PC-9 (cell line): ENCODE data around the gene MMP24. TPM values are rescaled to one million over a fixed set of nuclear protein-coding genes. Genes with fewer than 3 reads are reported as not detected.
A peak's percentile ranks its signal among the peaks of the same experiment; 100 is the strongest.
"Not testable (repeated sequence)": the region's sequence is repeated elsewhere in the genome, so short reads cannot be mapped to it uniquely, and the experiment has no call there.

Experiments
- BruUV-seq: library from RNA; stranded (reverse); fragments of 400-500 nt; replicated peaks from 2 replicates; lab custom pipeline; 2021; lab: Mats Ljungman, UMichigan
- CTCF ChIA-PET: fragments of 300-600 bp; sonication (Branson Sonifier 250); formaldehyde crosslinking; loops from one replicate; lab custom pipeline; 2022; ENCODE audit warnings: antibody characterized with exemption; lab: Charles Lee
- POLR2A ChIA-PET: fragments of 300-600 bp; sonication (Branson Sonifier 250); formaldehyde crosslinking; loops from one replicate; lab custom pipeline; 2022; ENCODE audit warnings: antibody characterized with exemption; ENCODE audit not compliant: unreplicated experiment; lab: Charles Lee
- DNase-seq, 2 experiments: peaks; one replicate each; pipeline versions ENCODE4 v3.0.0 to v3.0.0-alpha.2; 2015 to 2022; ENCODE audit warnings: mixed read lengths in 1 of 2
- H2AFZ ChIP-seq: fragments of 200-600 bp; sonication (generic); 2 replicates; pipeline ENCODE4 v1.8.1; 2017; ENCODE audit warnings: antibody characterized with exemption
- H3F3A ChIP-seq: fragments of 200-600 bp; sonication (generic); 2 replicates; pipeline ENCODE4 v1.8.1; 2017; ENCODE audit warnings: antibody characterized with exemption, mild to moderate bottlenecking, low read depth; ENCODE audit not compliant: insufficient read depth
- H3K27ac ChIP-seq: fragments of 200-600 bp; sonication (generic); 2 replicates; pipeline ENCODE4 v1.6.1; 2016; ENCODE audit warnings: mixed run types
- H3K27me3 ChIP-seq: fragments of 200-600 bp; sonication (generic); 2 replicates; pipeline ENCODE4 v1.6.1; 2016; ENCODE audit warnings: low read depth, mixed run types; ENCODE audit not compliant: insufficient read depth
- H3K36me3 ChIP-seq: fragments of 200-600 bp; sonication (generic); 2 replicates; pipeline ENCODE4 v1.6.1; 2016; ENCODE audit warnings: low read depth, mixed run types
- H3K4me1 ChIP-seq: fragments of 200-600 bp; sonication (generic); replicated peaks from 2 replicates; pipeline ENCODE4 v1.6.1; 2016; ENCODE audit warnings: mixed run types; ENCODE audit not compliant: insufficient read depth
- H3K4me2 ChIP-seq: fragments of 200-600 bp; sonication (generic); 2 replicates; pipeline ENCODE4 v1.6.1; 2017; ENCODE audit warnings: mixed run types
- H3K4me3 ChIP-seq: fragments of 200-600 bp; sonication (generic); 2 replicates; pipeline ENCODE4 v1.6.1; 2016; ENCODE audit warnings: mixed run types
- H3K79me2 ChIP-seq: fragments of 200-600 bp; sonication (generic); 2 replicates; pipeline ENCODE4 v1.6.1; 2017; ENCODE audit warnings: low read depth, mixed run types
- H3K9me2 ChIP-seq: fragments of 200-600 bp; sonication (generic); 2 replicates; pipeline ENCODE4 v1.8.1; 2017; ENCODE audit warnings: mild to moderate bottlenecking; ENCODE audit not compliant: insufficient read depth
- H3K9me3 ChIP-seq: fragments of 200-600 bp; sonication (generic); 2 replicates; pipeline ENCODE4 v1.8.1; 2016; ENCODE audit warnings: low read depth; ENCODE audit not compliant: insufficient read depth
- H4K20me1 ChIP-seq: fragments of 200-600 bp; sonication (generic); 2 replicates; pipeline ENCODE4 v1.8.1; 2017; ENCODE audit not compliant: insufficient read depth
- CTCF ChIP-seq: fragments of 200-600 bp; sonication (generic); conservative IDR thresholded peaks from 2 replicates; pipeline ENCODE4 v1.6.1; 2017; ENCODE audit warnings: mixed run types, antibody characterized with exemption, mild to moderate bottlenecking, moderate library complexity
- EZH2 ChIP-seq: fragments of 200-600 bp; sonication (generic); IDR thresholded peaks from 2 replicates; pipeline ENCODE4 v1.8.0; 2017; ENCODE audit warnings: antibody characterized with exemption, low read depth
- intact Hi-C: fragments of 100-400 bp; cut with micrococcal nuclease; formaldehyde crosslinking; loops from one replicate; pipeline ENCODE4 v1.10.0; 2022; ENCODE audit not compliant: unreplicated experiment
- total RNA-seq: library from RNA; stranded (reverse); gene quantifications from 2 replicates; pipeline ENCODE4 v1.2.3, GENCODE V29; 2021

Gene MMP24
- total RNA-seq, 1 experiment from 2014 or later, result 0.48 TPM

GRCh38 chr20:35196313-35196712, 30.2 kb upstream of the MMP24 start:
- H3K9me3 ChIP-seq, result peaks cover 16% of the 10 kb centered on the region
- H3K27me3 ChIP-seq, result no peaks in the 10 kb centered on the region
- H3F3A ChIP-seq, result peaks cover 15% of the 10 kb centered on the region
- H2AFZ ChIP-seq, result no peak overlapping the region
- TF ChIP-seq EZH2 (no peak), CTCF (no peak)
- ChIA-PET POLR2A (interaction anchor here (0.7 kb wide), 1 partner anchor 54 kb away, joined by 4 read pairs; no protein-coding TSS in a partner anchor), CTCF (no interaction called here)
- H4K20me1 ChIP-seq, result no peaks in the 10 kb centered on the region
- H3K9me2 ChIP-seq, result no peaks in the 10 kb centered on the region
- no peaks in the 10 kb centered on the region for H3K79me2 ChIP-seq
- H3K27ac ChIP-seq, result no peak overlapping the region
- H3K36me3 ChIP-seq, result no peaks in the 10 kb centered on the region
- no peak for DNase-seq
- H3K4me1 ChIP-seq, result peaks cover 16% of the 10 kb centered on the region
- no peak overlapping the region for H3K4me3 ChIP-seq
- BruUV-seq, result no TSS peak
- no peak overlapping the region for H3K4me2 ChIP-seq
- intact Hi-C loops, result no loop called here

- intact Hi-C loops, result no loop called here
- H3K79me2 ChIP-seq, result no peaks in the 10 kb centered on the region
- H3F3A ChIP-seq, result peaks cover 5% of the 10 kb centered on the region; the same call in 1 of the 2 replicates
- H4K20me1 ChIP-seq, result no peaks in the 10 kb centered on the region
- POLR2A ChIA-PET, result no interaction called here
- H3K36me3 ChIP-seq, result no peaks in the 10 kb centered on the region
- CTCF ChIA-PET, result no interaction called here
- no peaks in the 10 kb centered on the region for H3K9me2 ChIP-seq
- no peak overlapping the region for H3K4me3 ChIP-seq
- peaks cover 9% of the 10 kb centered on the region for H3K4me1 ChIP-seq
- no peaks in the 10 kb centered on the region for H3K27me3 ChIP-seq
- H2AFZ ChIP-seq, result no peak overlapping the region
- DNase-seq, result no peak
- BruUV-seq, result no TSS peak
- peak overlapping the region; percentile 23; the same call in 1 of the 2 replicates for H3K27ac ChIP-seq
- peaks cover 16% of the 10 kb centered on the region for H3K9me3 ChIP-seq
- TF ChIP-seq CTCF (no peak), EZH2 (no peak)
- peak overlapping the region; percentile 17; the same call in 1 of the 2 replicates for H3K4me2 ChIP-seq
Observed at GRCh38 chr20:35199740-35200139, 26.8 kb upstream of the MMP24 start.

- CTCF ChIA-PET, result no interaction called here
- H2AFZ ChIP-seq, result no peak overlapping the region
- no peaks in the 10 kb centered on the region for H3K9me2 ChIP-seq
- peak in 1 of 2 experiments; percentile 43 for DNase-seq
- H3K4me3 ChIP-seq, result no peak overlapping the region
- POLR2A ChIA-PET, result no interaction called here
- no peak for TF ChIP-seq CTCF
- TF ChIP-seq EZH2, result no peak
- H3K27ac ChIP-seq, result peak overlapping the region; percentile 23; the same call in 1 of the 2 replicates
- BruUV-seq, result no TSS peak
- no peaks in the 10 kb centered on the region for H3K79me2 ChIP-seq
- H3K9me3 ChIP-seq, result peaks cover 16% of the 10 kb centered on the region
- intact Hi-C loops, result no loop called here
- H3K36me3 ChIP-seq, result no peaks in the 10 kb centered on the region
- peaks cover 5% of the 10 kb centered on the region; the same call in 1 of the 2 replicates for H3F3A ChIP-seq
- no peaks in the 10 kb centered on the region for H3K27me3 ChIP-seq
- H3K4me1 ChIP-seq, result peaks cover 9% of the 10 kb centered on the region
- H3K4me2 ChIP-seq, result peak overlapping the region; percentile 17; the same call in 1 of the 2 replicates
- H4K20me1 ChIP-seq, result no peaks in the 10 kb centered on the region
Observed at GRCh38 chr20:35200267-35200666, 26.2 kb upstream of the MMP24 start.

- CTCF ChIA-PET, H3K27ac ChIP-seq, H2AFZ ChIP-seq, H3K4me3 ChIP-seq, DNase-seq, H3K27me3 ChIP-seq, H3K4me1 ChIP-seq, H3K36me3 ChIP-seq, H3K9me2 ChIP-seq, intact Hi-C loops, H3K4me2 ChIP-seq, BruUV-seq, H3F3A ChIP-seq, H4K20me1 ChIP-seq, H3K79me2 ChIP-seq: not testable (repeated sequence)
- peaks cover 14% of the 10 kb centered on the region for H3K9me3 ChIP-seq
- POLR2A ChIA-PET, result interaction anchor here (0.7 kb wide), 1 partner anchor 20 kb away, joined by 25 read pairs; no protein-coding TSS in a partner anchor
Observed at GRCh38 chr20:35201467-35201866, 25.0 kb upstream of the MMP24 start.
